ENCODE data around the gene GTF2F2.

DNA sequence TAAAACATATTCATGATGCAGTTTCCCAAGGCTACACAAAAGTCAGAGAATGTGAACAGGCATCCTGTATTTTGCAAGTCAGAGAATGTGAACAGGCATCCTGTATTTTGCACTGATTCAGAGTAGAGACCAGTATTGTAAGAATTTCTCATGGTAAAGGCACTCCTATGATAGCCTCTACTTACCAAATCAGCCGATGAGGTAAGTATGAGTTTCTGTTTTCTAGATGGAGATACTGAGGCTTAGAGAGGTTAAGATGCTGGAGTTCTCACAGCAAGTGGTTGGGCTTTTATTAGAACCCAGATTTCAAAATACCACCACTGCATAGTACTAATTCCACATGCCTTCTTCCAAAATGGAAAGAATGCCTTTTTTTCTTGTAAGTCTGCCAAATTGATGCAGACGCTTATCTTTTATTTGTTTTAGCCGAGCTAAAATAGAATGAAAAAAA is 208.4 kb downstream of the GTF2F2 start:
- TF ChIP-seq, protein P1, sequence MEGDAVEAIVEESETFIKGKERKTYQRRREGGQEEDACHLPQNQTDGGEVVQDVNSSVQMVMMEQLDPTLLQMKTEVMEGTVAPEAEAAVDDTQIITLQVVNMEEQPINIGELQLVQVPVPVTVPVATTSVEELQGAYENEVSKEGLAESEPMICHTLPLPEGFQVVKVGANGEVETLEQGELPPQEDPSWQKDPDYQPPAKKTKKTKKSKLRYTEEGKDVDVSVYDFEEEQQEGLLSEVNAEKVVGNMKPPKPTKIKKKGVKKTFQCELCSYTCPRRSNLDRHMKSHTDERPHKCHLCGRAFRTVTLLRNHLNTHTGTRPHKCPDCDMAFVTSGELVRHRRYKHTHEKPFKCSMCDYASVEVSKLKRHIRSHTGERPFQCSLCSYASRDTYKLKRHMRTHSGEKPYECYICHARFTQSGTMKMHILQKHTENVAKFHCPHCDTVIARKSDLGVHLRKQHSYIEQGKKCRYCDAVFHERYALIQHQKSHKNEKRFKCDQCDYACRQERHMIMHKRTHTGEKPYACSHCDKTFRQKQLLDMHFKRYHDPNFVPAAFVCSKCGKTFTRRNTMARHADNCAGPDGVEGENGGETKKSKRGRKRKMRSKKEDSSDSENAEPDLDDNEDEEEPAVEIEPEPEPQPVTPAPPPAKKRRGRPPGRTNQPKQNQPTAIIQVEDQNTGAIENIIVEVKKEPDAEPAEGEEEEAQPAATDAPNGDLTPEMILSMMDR (IDR thresholded peaks at IDR 0.05; ENCODE audit: low read depth, low read length): no peak
- TF ChIP-seq EZH2phosphoT487 (IDR thresholded peaks at IDR 0.05; ENCODE audit: low read depth): no peak
